K562 (cell line): ENCODE data around the gene CNR2. TPM values are rescaled to one million over a fixed set of nuclear protein-coding genes. Genes with fewer than 3 reads are reported as not detected.

ENCODE experiments used
- CCNT2 ChIP-seq: IDR thresholded peaks from 2 replicates; pipeline ENCODE4 v1.6.1; 2011; ENCODE audit warnings: borderline replicate concordance, low read depth, mild to moderate bottlenecking, moderate library complexity, mixed read lengths, low read length; ENCODE audit not compliant: insufficient read length; ENCODE audit errors: extremely low read depth
- FOXP1 ChIP-seq: sonication (generic); formaldehyde crosslinking; IDR thresholded peaks from 2 replicates; pipeline ENCODE4 v1.8.0; 2022; ENCODE audit warnings: mild to moderate bottlenecking, missing genetic modification reagents
- GABPB1 ChIP-seq: sonication (generic); formaldehyde crosslinking; IDR thresholded peaks from 2 replicates; pipeline ENCODE4 v1.8.0; 2022; ENCODE audit warnings: mild to moderate bottlenecking, missing genetic modification reagents
- HEY1 ChIP-seq: fragments of 250-450 bp; sonication (Bioruptor Pico); IDR thresholded peaks from 2 replicates; pipeline ENCODE4 v1.5.0; 2020; ENCODE audit warnings: mild to moderate bottlenecking, moderate library complexity, borderline replicate concordance
- HSF4 ChIP-seq: fragments of 250-450 bp; sonication (Bioruptor Pico); IDR thresholded peaks from 2 replicates; pipeline ENCODE4 v2.1.2; 2022; ENCODE audit warnings: mild to moderate bottlenecking, moderate library complexity, borderline replicate concordance
- IFI16 ChIP-seq: fragments of 250-450 bp; sonication (Bioruptor Pico); IDR thresholded peaks from 2 replicates; pipeline ENCODE4 v2.1.2; 2022; ENCODE audit warnings: mild to moderate bottlenecking, inconsistent platforms
- KDM1A ChIP-seq, 2 experiments: fragments of 450-650 bp; IDR thresholded peaks; 2 replicates each; pipeline ENCODE4 v1.6.1; 2016; ENCODE audit warnings: mild to moderate bottlenecking in 2 of 2
- MBD2 ChIP-seq: sonication (generic); IDR thresholded peaks from 2 replicates; pipeline ENCODE4 v1.6.1; 2016; ENCODE audit warnings: low read depth, borderline replicate concordance
- MTA1 ChIP-seq: fragments of 450-650 bp; IDR thresholded peaks from 2 replicates; pipeline ENCODE4 v1.6.1; 2017; ENCODE audit warnings: borderline replicate concordance
- POLR2AphosphoS5 ChIP-seq: IDR thresholded peaks from 2 replicates; pipeline ENCODE4 v1.6.1; 2011; ENCODE audit warnings: mild to moderate bottlenecking, low read depth, low read length, moderate library complexity; ENCODE audit not compliant: control insufficient read depth, insufficient read depth
- POU5F1 ChIP-seq: fragments of 150-350 bp; IDR thresholded peaks from 2 replicates; pipeline ENCODE4 v1.6.1; 2014; ENCODE audit warnings: borderline replicate concordance, low read length, low read depth, mild to moderate bottlenecking; ENCODE audit not compliant: partially characterized antibody
- RBM25 ChIP-seq: fragments of 200-400 bp; formaldehyde crosslinking; IDR thresholded peaks from 2 replicates; pipeline ENCODE4 v1.6.1; 2018; ENCODE audit warnings: low read length, low read depth, moderate library complexity; ENCODE audit not compliant: severe bottlenecking
- RREB1 ChIP-seq: fragments of 250-450 bp; sonication (Bioruptor Pico); IDR thresholded peaks from 2 replicates; pipeline ENCODE4 v1.4.0; 2020
- SOX6 ChIP-seq: fragments of 450-650 bp; IDR thresholded peaks from 2 replicates; pipeline ENCODE4 v1.6.1; 2014; ENCODE audit warnings: mild to moderate bottlenecking
- SUPT5H ChIP-seq: fragments of 450-650 bp; IDR thresholded peaks from 2 replicates; pipeline ENCODE4 v1.6.1; 2016
- TFAM ChIP-seq: fragments of 250-450 bp; sonication (Bioruptor Pico); conservative IDR thresholded peaks from 2 replicates; pipeline ENCODE4 v1.5.0; 2021; ENCODE audit warnings: mild to moderate bottlenecking, moderate library complexity
- TSC22D4 ChIP-seq: fragments of 450-650 bp; IDR thresholded peaks from 2 replicates; pipeline ENCODE4 v1.6.1; 2016; ENCODE audit warnings: missing genetic modification characterization, missing biosample characterization, control low read depth
- ZFP36 ChIP-seq: fragments of 150-350 bp; IDR thresholded peaks from 2 replicates; pipeline ENCODE4 v1.6.1; 2018; ENCODE audit warnings: low read length, low read depth; ENCODE audit not compliant: partially characterized antibody
- ZNF12 ChIP-seq: sonication (generic); formaldehyde crosslinking; IDR thresholded peaks from 2 replicates; pipeline ENCODE4 v1.4.0; 2020; ENCODE audit warnings: mild to moderate bottlenecking, missing genetic modification reagents
- polyA plus RNA-seq, 8 experiments: library from polyadenylated mRNA; depleted of rRNA in 4 of 8; stranded (reverse) in 5 of 8; unstranded in 3 of 8; fragments of >200 nt; fragmentation: Nextera tagmentation in 2 of 8; fragmentation: Illumina TruSeq in 1 of 8; extraction: Ambion mirVana in 2 of 8; extraction: Trizol in 1 of 8; gene quantifications; 2 replicates each; pipeline versions ENCODE4 v1.2.1 to v1.2.3, GENCODE V29; 2011 to 2014; ENCODE audit warnings: inconsistent platforms in 1 of 8, missing spikeins in 1 of 8
- total RNA-seq, 7 experiments: library from RNA; depleted of rRNA in 6 of 7; stranded (reverse); fragments of >200 nt in 6 of 7; fragmentation: Illumina TruSeq in 2 of 7; extraction: Trizol in 2 of 7; gene quantifications; 2 replicates each; pipeline versions ENCODE4 v1.2.1 to v1.2.3, GENCODE V29; 2011 to 2021; ENCODE audit warnings: low replicate concordance in 1 of 7
- TF ChIP-seq, protein P1 (sequence below), 2 experiments: fragments of 450-650 bp in 1 of 2; sonication (generic) in 1 of 2; formaldehyde crosslinking; conservative IDR thresholded peaks; 2 replicates each; pipeline versions ENCODE4 v1.4.0 to v1.8.1; 2020 to 2022; ENCODE audit warnings: mild to moderate bottlenecking in 1 of 2, missing genetic modification reagents in 1 of 2

The CNR2 gene
- total and polyA plus RNA-seq, 9 of the 15 experiments (the other 6 are each of a cell fraction or from before 2014, with no cell fraction given) = not detected

DNA sequence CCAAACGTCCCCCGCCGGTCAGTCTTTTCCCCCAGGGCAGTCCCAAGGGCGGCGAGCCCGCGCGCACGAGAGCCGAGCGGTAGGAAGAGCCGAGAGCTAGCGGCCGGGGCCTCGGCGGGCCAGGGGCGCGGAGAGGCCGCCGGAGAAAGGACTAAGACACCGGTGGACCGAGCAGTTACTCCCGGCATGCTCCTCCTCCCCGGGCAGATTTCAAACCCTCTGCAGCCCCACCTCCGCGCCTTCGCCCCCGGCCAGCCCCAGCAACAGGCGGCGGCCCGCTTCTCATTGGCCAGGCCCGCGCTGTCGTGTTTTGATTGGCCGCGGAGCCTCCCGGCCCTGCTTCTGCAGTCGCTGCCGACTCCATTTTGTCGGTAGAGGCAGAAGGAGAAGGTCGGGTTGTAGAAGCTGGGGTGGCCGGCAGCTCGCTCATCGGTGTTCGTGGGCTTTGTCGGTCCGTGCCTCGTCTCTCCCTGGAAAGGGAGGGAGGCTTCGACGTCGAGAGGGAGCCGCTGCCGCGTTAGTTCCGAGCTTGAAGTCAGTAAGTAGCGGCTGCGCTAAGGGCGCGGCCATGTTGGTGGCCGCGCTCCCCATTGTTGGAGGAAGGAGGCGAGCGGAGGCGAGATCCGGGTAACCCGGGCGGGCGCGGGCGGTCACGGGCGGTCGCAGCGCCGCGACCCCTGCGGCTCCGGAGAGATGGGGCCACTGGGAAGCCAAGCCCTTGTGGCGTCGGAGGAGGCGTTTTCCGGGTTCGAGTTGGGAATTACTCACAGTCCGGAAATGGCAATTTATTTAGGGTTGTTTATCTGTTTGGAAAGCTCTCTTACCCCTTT lies 46.5 kb upstream of the CNR2 start, which contains the start of gene PNRC2 (continued):
- TF ChIP-seq CCNT2 = peak; percentile 79
- peak; percentile 58; the same call in 1 of the 2 replicates for TF ChIP-seq RREB1 (CRISPR knock-in tag)
- TF ChIP-seq POU5F1 = no peak
- peak; percentile 84 for TF ChIP-seq MBD2
- TF ChIP-seq, protein P1, sequence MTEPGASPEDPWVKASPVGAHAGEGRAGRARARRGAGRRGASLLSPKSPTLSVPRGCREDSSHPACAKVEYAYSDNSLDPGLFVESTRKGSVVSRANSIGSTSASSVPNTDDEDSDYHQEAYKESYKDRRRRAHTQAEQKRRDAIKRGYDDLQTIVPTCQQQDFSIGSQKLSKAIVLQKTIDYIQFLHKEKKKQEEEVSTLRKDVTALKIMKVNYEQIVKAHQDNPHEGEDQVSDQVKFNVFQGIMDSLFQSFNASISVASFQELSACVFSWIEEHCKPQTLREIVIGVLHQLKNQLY (CRISPR knock-in tag; conservative IDR thresholded peaks at IDR 0.05) = peak in 1 of 2 experiments; percentile 73; a peak in 1 of 4 replicates
- no peak for TF ChIP-seq ZNF12 (CRISPR knock-in tag)
- TF ChIP-seq KDM1A (IDR thresholded peaks at IDR 0.05) = no peak
- TF ChIP-seq GABPB1 (CRISPR knock-in tag) = peak; percentile 74; the same call in 1 of the 2 replicates
- peak; percentile 93 for TF ChIP-seq POLR2AphosphoS5
- TF ChIP-seq IFI16 (CRISPR knock-in tag) = no peak
- TF ChIP-seq TFAM (CRISPR knock-in tag) = no peak
- TF ChIP-seq MTA1 = peak; percentile 53; the same call in 1 of the 2 replicates
- TF ChIP-seq SUPT5H = peak; percentile 99
- peak; percentile 90 for TF ChIP-seq RBM25
- no peak for TF ChIP-seq HSF4 (CRISPR knock-in tag)
- no peak for TF ChIP-seq HEY1 (CRISPR knock-in tag)
- no peak for TF ChIP-seq TSC22D4 (tag)
- peak; percentile 58; the same call in 1 of the 2 replicates for TF ChIP-seq FOXP1
- peak; percentile 44 for TF ChIP-seq ZFP36
- peak; percentile 56 for TF ChIP-seq SOX6
